Superior temporal gyrus (tissue), 1 donor: ENCODE data around the gene PRSS12.
"Not testable (repeated sequence)": the region's sequence is repeated elsewhere in the genome, so short reads cannot be mapped to it uniquely, and the experiment has no call there.

Experiments
- DNase-seq: peaks from one replicate; pipeline ENCODE4 v3.0.0-alpha.2; 2016; ENCODE audit errors: extremely low spot score

PRSS12 gene

DNA sequence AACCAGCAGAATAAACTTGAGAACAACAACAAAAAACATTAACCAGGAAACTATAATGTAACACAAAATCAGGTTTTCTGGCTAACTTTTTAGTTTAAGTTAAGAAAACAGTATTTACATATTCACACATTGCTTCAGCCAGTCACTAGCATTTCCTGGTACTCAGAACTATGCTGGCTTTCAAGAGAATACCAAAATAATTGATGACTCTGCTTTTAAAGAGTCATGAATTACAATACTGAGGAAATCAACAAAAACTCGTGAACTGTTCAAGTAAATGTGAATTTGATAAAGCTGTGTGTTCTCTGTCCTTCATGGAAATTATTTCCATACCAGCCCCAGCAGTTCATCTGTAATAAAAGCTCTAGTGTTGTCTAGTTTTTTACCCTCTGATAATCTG lies 27.4 kb downstream of the PRSS12 start:
- no peak for DNase-seq

- no peak for DNase-seq
Measured at GRCh38 chr4:118322831-118323502, 29.8 kb downstream of the PRSS12 start.

- DNase-seq, result no peak
Measured at GRCh38 chr4:118318931-118319330, 33.9 kb downstream of the PRSS12 start.

DNA sequence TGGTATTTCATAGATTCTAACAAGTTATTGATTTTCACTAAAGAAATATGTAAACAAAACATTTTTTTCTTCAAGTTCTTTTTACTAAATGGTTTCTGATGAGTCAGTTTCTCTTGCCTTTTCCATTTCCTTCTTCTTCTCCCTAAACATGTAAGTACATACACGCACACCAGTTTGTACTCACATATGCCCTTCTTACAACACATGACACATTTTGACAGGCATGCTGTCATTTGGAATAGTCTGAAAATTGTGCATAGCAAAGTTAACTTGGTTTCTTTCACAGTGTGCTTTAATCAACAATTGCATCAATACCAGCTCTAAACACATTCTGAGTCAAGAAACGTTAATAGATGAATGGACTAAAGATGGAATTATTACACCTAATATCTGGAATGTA lies 35.1 kb downstream of the PRSS12 start:
- DNase-seq, result no peak

- no peak for DNase-seq
Measured at GRCh38 chr4:118314221-118314620, 38.6 kb downstream of the PRSS12 start.

- no peak for DNase-seq
Measured at GRCh38 chr4:118313098-118313497, 39.7 kb downstream of the PRSS12 start.

DNA sequence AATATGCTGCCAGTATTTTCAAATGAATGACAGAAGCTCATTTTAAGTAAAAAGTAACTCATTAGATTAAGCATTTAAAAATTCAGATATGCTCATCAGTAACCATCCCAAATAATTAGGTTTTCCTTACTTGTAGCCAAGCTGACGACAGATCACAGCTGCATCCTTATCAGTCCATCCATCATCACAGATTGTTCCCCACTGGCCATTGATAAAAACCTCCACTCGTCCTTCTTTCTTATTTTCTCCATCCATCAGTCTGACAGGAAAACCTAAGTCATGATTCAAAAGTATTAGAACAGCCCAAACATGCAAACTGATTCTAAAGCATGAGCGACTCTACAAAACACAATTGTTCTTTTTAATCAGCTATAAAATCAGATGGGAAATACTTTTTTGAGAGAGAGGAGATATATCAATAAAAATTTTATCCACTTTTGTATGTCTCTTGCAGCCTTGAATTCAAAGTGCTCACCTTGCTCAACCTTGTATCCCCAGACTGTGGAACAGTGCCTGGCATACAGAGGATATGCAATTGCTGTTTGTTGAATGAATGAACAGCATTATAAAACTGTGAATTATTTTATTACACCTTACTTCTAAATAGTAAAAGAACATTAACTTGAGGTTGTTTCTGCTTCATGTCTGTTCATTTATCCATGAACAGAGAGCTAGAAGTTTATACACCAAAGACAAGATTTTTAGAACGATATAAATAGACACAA lies 44.3 kb downstream of the PRSS12 start:
- DNase-seq, result no peak

DNA sequence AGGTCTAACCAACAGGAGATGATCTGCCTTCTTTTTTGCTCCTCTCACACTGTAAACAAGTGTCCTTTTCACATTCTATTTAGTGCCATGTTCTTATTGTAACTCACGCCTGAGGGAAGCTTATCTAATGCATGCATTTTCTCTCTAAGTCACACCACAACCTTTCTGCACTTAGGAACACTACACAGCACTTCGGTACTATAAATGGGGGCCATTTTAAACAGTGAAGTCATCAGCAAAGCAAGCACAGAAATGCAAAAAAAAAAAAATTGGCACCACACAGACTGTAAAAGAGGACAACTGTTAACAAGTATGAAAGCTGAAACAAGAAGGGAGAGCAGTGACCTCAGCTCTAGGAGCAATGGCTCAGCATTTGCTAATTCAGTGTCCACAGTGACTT lies 45.2 kb downstream of the PRSS12 start:
- no peak for DNase-seq

DNA sequence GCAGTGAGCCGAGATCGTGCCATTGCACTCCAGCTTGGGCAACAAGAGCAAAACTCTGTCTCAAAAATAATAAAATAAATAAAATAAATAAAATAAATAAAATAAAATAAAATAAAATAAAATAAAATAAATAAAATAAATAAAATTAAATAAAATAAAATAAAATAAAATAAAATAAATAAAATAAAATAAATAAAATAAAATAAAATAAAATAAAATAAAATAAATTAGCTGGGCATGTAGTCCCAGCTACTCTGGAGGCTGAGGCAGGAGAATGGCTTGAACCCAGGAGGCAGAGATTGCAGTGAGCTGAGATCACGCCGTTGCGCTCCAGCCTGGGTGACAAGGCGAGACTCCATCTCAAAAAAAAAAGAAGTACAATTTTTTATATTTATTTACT lies 53.2 kb downstream of the PRSS12 start:
- not testable (repeated sequence) for DNase-seq

- DNase-seq, result no peak
Measured at GRCh38 chr4:118296729-118297128, 56.1 kb downstream of the PRSS12 start.

DNA sequence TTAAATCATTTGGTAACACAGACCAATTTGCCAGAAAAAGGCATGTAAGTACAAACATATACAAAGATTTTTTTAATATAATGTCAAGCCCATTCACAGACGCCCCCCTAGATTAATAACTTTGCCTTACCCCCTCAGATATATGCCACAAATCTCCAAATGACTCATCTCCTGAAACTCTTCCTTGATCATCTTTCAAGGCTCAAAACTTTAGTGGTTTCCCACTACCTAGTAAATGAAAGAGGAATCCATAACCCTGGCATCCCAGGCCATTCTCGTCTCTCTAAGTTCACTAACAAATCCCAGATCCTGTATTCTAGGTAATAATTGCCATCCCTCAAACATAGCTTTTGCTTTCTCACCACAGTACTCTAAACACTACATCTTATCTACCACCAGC lies 61.9 kb downstream of the PRSS12 start:
- DNase-seq, result no peak

DNA sequence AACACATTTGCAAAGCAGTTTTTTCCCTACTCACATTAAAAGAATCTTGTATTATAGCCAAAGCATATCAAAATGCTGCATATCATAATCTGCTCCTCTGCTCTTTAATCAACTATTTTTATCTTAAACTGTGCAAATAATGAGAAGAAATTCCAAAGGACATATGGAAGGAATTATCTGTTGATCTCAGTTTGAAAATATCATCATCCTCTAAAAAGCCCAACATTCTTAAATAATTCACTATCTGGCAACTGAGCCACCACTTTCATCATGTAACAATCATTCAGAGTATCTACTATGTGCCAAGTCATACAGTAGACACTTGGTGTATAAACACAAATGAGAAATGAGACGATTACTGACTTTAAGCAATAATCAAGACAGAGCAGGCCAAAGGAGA lies 63.0 kb downstream of the PRSS12 start:
- no peak for DNase-seq

DNA sequence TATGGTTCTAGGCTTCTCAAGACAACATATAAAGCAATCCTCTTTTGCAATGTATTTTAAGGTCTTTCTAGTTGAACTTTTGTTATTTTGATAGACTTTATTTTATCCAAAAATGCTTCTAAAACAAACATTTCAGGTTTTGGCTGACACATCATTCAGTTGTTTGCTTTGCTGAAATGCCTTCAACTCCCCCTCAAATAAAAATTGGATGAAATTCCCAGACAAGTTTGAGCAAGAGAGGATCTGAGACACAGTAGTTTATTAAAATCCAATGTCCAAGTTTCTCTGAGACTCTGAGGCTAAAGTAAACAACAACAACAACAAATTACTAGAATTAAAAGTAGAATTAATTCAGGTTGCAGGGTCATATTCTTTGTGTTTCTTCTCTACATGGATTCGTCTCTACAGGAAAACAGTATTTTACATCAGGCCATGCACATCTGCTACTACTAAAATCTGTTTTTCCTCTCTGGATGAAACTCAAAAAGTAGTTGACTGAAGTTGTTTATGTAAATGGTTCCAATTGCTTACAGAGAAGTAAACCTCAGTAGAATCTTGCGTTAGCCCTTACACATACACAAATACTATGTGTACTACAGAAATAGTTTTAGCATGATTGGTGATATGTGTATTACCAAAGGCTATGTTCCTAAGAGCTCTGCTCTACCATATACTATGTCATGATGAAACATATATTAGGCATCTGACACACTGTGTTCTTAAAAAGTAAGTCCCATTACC lies 64.9 kb downstream of the PRSS12 start:
- DNase-seq, result no peak

- DNase-seq, result no peak
Measured at GRCh38 chr4:118286685-118287084, 66.1 kb downstream of the PRSS12 start.

DNA sequence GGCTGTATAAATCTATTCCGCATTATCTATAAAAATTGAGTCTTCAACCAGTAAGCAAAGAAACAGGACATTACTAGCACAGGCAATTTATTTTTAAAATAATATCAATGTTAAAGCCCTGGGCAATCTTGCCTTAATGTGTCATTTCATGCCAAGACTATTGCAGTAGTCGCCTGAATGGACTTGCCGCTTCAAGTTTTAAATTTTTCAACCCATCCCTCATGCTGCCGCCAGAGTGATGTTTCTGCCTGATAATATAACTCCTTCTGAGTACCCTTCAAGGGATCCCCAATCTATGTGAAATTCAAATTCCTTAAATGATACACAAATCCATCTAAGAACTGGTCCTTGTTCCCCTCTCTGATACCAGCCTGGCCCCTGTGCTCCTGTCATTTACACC lies 66.9 kb downstream of the PRSS12 start:
- no peak for DNase-seq

DNA sequence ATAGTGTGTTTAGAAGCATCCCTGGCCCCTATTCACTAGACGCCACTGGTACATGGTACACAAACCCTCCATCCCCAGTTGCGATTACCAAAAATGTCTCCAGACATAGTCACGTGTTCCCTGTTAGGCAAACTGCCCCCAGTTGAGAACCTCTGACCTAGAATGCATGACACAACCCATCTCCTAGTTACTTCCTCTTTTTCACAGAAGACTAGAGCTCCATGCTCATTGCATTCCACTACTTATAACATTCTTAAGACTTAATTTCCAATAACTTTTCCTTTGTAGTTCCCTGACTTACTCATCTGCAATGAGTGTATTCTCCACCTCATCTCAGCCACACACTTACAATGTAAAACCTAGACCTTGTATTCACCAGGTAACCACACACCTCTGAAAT lies 68.6 kb downstream of the PRSS12 start:
- DNase-seq, result no peak

DNA sequence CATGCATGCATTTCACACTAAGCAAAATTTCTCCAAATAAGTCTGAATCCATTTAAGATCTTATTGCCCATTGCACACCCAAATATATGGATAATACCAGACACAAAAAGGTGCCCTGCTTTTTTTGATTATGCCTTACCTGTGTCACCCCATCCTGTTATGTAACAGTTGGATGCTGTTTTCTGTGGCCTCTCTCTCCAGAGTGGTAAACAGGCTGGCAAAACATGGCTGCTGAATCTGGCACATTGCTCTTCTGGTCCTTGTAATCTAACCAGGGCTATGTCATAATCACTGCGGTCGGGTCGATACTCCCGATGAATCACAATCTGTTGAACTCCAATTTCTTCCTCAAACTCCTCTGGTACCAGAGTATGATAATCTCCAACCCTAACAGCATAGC lies 70.1 kb downstream of the PRSS12 start:
- DNase-seq, result no peak

DNA sequence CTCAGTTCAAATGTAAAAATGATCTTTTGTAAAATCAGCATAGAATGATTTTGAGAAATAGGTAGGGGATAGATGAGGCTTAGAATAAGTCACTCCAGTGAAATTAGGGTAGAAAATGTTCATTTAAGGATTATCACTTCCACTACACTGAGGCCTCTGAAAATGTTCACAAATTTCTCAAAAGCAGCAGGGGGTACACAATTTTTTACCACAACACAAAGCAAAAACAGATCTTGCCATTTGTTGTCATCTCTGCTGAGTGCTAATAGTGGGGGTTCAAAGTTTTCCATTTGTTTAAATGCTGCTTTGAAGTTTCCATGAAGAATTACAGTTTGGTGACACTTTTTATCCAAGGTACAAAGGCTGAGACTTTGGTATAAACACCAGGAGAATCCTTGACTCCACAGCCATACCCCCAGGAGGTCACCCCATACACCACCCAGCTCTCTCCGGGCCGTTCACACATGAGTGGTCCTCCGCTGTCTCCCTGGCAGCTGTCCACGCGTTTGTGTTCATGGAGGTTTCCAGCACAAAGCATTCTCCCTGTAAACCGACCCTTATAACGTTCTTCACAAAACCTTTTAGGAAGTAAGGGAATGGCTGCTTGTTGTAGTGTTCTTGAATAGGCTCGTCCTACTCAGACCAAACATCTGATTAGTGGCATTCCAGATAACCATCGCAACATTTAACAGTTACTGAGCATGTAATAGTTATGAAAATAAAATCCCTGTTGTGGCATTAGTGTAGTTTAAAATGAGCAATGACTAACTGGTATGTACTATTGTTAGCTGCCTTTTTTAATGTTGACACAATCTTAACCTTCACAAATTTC lies 71.0 kb downstream of the PRSS12 start:
- DNase-seq, result no peak

GRCh38 chr4:118280501-118281218 lies 72.1 kb downstream of the PRSS12 start:
- DNase-seq, result peak; percentile 73

DNA sequence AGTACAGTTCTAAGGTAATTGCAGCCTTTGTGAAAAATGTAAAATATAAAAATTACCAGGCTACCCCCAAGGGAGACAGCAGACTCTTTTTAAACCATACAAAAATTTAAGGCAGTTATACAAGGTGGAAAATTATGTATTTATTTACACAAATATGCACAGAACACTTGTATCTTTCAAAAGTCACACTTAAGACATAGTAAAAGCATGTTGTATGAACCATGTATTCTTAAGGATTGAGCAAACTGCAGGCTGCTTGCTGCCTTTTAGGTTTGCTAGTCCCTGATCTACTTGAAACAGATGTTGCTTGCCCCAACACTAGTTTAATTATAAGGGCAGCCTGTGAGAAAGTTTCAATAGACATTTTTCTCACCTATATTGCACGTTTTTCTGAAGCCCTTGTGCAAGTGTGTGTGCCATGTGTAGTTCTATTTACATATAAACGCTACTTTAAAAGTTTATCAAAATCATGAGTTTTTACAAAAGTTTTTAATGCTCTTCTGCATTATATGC lies 72.8 kb downstream of the PRSS12 start:
- no peak for DNase-seq

DNA sequence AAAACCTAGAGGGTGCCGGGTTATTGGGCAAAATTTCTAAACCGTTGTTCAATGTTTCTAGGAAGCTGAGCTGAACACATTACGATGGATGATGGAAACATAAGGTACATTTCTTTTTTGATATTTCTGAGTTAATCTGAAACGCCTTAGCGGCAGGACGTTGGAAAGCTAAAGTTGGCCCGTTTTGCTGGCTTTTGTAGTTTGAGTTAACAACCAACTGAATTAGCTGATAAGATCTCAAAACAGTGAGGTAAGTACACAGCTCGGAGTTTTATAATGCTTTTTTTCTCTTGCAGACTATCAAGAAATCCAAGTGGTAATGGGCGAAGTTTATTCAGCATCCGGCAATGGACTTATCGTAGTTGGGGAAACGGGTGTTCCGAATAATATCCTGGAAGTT lies 73.5 kb downstream of the PRSS12 start:
- DNase-seq, result peak; percentile 50
